Endodermal cell (in vitro differentiated cells): ENCODE results near the gene NUP50. TPM values are rescaled to one million over a fixed set of nuclear protein-coding genes. Genes with fewer than 3 reads are reported as not detected.

Source experiments
- DNase-seq: peaks from one replicate; pipeline ENCODE4 v3.0.0-alpha.2; 2017
- H3K27ac ChIP-seq: 2 replicates; pipeline ENCODE4 v1.5.1; 2013; ENCODE audit warnings: mild to moderate bottlenecking, low read depth, low read length, moderate library complexity
- H3K27me3 ChIP-seq: 2 replicates; pipeline ENCODE4 v1.6.1; 2013; ENCODE audit warnings: mild to moderate bottlenecking, low read length, moderate library complexity; ENCODE audit not compliant: insufficient read depth, control insufficient read depth, poor library complexity, severe bottlenecking
- H3K36me3 ChIP-seq: 2 replicates; pipeline ENCODE4 v1.7.0; 2013; ENCODE audit warnings: mild to moderate bottlenecking, low read length, moderate library complexity; ENCODE audit not compliant: control insufficient read depth, insufficient read depth
- H3K4me1 ChIP-seq: one replicate; pipeline ENCODE4 v1.7.0; 2013; ENCODE audit warnings: low read length; ENCODE audit not compliant: control insufficient read depth, insufficient read depth
- H3K4me3 ChIP-seq: 2 replicates; pipeline ENCODE4 v1.5.1; 2013; ENCODE audit warnings: mild to moderate bottlenecking, low read length, moderate library complexity
- H3K9ac ChIP-seq: 2 replicates; pipeline ENCODE4 v1.6.1; 2013; ENCODE audit warnings: mild to moderate bottlenecking, low read length, moderate library complexity; ENCODE audit not compliant: poor library complexity, severe bottlenecking; ENCODE audit errors: extremely low read depth
- H3K9me3 ChIP-seq: 2 replicates; pipeline ENCODE4 v1.6.1; 2013; ENCODE audit warnings: mild to moderate bottlenecking, low read length, moderate library complexity; ENCODE audit not compliant: control insufficient read depth
- H3K27ac Mint-ChIP-seq: 2 replicates; pipeline ENCODE4 v1.8.0; 2020; ENCODE audit warnings: mixed read lengths
- H3K27me3 Mint-ChIP-seq: 2 replicates; pipeline ENCODE4 v1.8.0; 2021; ENCODE audit warnings: mild to moderate bottlenecking, mixed read lengths; ENCODE audit not compliant: insufficient read depth
- H3K36me3 Mint-ChIP-seq: 2 replicates; pipeline ENCODE4 v1.8.0; 2020; ENCODE audit warnings: low read depth, mixed read lengths
- H3K4me1 Mint-ChIP-seq: 2 replicates; pipeline ENCODE4 v1.8.0; 2020; ENCODE audit warnings: mixed read lengths
- H3K4me3 Mint-ChIP-seq: 2 replicates; pipeline ENCODE4 v1.8.0; 2020; ENCODE audit warnings: mild to moderate bottlenecking, moderate library complexity, mixed read lengths
- H3K9me3 Mint-ChIP-seq: 2 replicates; pipeline ENCODE4 v1.8.0; 2020; ENCODE audit warnings: mild to moderate bottlenecking, mixed read lengths
- WGBS, 2 experiments: methylation state at CpG; one replicate each; pipeline versions ENCODE4 v1.1.5 to v1.1.7; 2013; ENCODE audit warnings: missing lambda C conversion rate in 2 of 2, mixed read lengths in 1 of 2; ENCODE audit not compliant: insufficient coverage in 1 of 2, insufficient read length in 1 of 2; 5-methylcytosine and 5-hydroxymethylcytosine counted together
- total RNA-seq, 2 donors: library from RNA; stranded (reverse); fragmentation: NEBNext Ultra II Directional in 1 of 2; extraction: Animal tissue kit (Norgen Biotek cat#: 25700) in 1 of 2; gene quantifications; 2 replicates in 1 of 2; 3 replicates in 1 of 2; pipeline ENCODE4 v1.2.1, GENCODE V29; 2021
- TF ChIP-seq, protein P1 (sequence below): fragments of 200-600 bp; sonication (generic); conservative IDR thresholded peaks from 2 replicates; pipeline ENCODE4 v1.5.0; 2021; ENCODE audit warnings: antibody characterized with exemption, mild to moderate bottlenecking

NUP50 gene
- total RNA-seq, 2 donors from 2014 or later: 101 to 115 TPM

DNA sequence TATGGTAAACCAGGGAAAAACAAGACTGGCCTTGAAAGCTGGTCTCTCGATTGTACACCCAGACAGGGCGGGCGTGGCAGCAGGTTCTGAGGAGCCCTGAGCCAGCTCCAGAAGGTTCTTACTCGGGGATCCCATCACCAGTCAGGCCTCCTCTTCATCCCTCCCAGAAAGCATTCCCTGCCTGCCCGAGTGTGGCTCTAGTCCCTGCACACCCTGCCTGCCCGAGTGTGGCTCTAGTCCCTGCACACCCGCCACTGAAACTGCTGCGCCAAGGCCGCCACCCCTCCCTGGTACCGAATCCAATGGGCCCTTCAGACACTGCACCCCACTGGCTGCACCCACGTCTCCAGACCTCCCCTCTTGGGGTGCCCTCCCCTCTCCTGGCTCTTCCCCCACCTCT, 46.9 kb downstream of the NUP50 start:
- H3K9me3 Mint-ChIP-seq: no peaks in the 10 kb centered on the region

DNA sequence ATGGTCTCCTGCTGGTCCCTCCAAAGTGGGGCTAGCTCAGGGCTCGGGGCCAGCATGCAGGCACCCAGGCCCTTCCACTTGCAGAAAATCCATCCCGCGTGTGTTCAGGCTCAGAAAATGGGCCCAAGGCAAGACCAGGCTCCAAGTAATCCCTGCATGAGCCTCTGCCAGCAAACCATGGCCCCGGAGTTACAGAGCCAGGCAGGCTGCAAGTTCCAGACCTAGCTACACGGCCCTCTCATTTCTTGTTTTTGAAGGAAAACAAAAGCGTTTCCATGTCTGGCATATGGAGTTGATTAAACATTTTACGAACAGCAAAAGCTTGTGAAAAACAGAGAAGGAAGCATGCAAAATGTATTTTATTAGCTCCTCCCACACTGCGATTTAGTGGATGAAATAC, 47.3 kb downstream of the NUP50 start:
- H3K27me3 ChIP-seq: no peaks in the 10 kb centered on the region
- no peaks in the 10 kb centered on the region for H3K9me3 ChIP-seq
- WGBS, 2 experiments: 93 to 99% methylated on average over 8 of the region's 8 CpGs
- Mint-ChIP-seq H3K9me3 (no peaks in the 10 kb centered on the region), H3K27me3 (no peaks in the 10 kb centered on the region), H3K36me3 (peaks cover 1% of the 10 kb centered on the region), H3K27ac (no peak overlapping the region), H3K4me1 (peaks cover 14% of the 10 kb centered on the region), H3K4me3 (no peak overlapping the region)
- H3K27ac ChIP-seq: no peak overlapping the region
- DNase-seq: no peak
- H3K4me1 ChIP-seq: peaks cover 9% of the 10 kb centered on the region
- no peaks in the 10 kb centered on the region for H3K36me3 ChIP-seq
- TF ChIP-seq, protein P1, sequence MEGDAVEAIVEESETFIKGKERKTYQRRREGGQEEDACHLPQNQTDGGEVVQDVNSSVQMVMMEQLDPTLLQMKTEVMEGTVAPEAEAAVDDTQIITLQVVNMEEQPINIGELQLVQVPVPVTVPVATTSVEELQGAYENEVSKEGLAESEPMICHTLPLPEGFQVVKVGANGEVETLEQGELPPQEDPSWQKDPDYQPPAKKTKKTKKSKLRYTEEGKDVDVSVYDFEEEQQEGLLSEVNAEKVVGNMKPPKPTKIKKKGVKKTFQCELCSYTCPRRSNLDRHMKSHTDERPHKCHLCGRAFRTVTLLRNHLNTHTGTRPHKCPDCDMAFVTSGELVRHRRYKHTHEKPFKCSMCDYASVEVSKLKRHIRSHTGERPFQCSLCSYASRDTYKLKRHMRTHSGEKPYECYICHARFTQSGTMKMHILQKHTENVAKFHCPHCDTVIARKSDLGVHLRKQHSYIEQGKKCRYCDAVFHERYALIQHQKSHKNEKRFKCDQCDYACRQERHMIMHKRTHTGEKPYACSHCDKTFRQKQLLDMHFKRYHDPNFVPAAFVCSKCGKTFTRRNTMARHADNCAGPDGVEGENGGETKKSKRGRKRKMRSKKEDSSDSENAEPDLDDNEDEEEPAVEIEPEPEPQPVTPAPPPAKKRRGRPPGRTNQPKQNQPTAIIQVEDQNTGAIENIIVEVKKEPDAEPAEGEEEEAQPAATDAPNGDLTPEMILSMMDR: no peak
- no peak overlapping the region for H3K9ac ChIP-seq
- H3K4me3 ChIP-seq: no peak overlapping the region

More for the DNA sequence above, 46.9 kb downstream of the NUP50 start:
- Histone ChIP-seq H3K4me1 (peaks cover 9% of the 10 kb centered on the region), H3K4me3 (no peak overlapping the region), H3K36me3 (no peaks in the 10 kb centered on the region), H3K9ac (no peak overlapping the region), H3K27me3 (no peaks in the 10 kb centered on the region), H3K27ac (no peak overlapping the region), H3K9me3 (no peaks in the 10 kb centered on the region)
- Mint-ChIP-seq H3K4me1 (peaks cover 14% of the 10 kb centered on the region), H3K27ac (no peak overlapping the region), H3K36me3 (peaks cover 5% of the 10 kb centered on the region), H3K27me3 (no peaks in the 10 kb centered on the region), H3K4me3 (no peak overlapping the region)
- no peak for DNase-seq
- 91% methylated on average over 10 to 11 of the region's 11 CpGs for WGBS, 2 experiments
- TF ChIP-seq, protein P1: no peak

DNA sequence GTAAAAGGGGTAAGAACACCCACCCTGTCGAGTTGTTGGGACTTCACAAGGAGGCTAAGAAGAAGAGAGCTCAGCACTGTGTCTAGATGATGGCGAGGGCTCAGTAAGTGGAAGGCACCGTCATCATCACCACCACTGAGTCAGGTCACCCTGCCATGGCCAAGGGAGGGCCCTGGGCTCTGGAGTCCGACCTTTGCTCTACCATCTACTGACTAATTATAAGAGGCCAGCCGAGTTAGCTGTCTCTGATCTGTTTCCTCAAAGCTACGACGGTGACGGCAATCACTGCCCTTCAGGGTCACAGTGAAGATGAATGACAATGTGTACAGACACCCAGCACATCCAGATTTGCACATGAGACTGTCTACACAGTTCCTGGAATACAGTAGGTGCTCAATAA, 47.7 kb downstream of the NUP50 start:
- H3K27ac Mint-ChIP-seq: no peak overlapping the region
- H3K27ac ChIP-seq: no peak overlapping the region
- peaks cover 14% of the 10 kb centered on the region for H3K4me1 Mint-ChIP-seq
- no peaks in the 10 kb centered on the region for H3K36me3 ChIP-seq
- H3K27me3 ChIP-seq: no peaks in the 10 kb centered on the region
- no peak for DNase-seq
- WGBS, 2 experiments: 94 to 100% methylated on average over 5 to 8 of the region's 8 CpGs
- TF ChIP-seq, protein P1: no peak
- H3K9me3 Mint-ChIP-seq: no peaks in the 10 kb centered on the region
- H3K4me3 Mint-ChIP-seq: no peak overlapping the region
- H3K9ac ChIP-seq: no peak overlapping the region
- H3K9me3 ChIP-seq: no peaks in the 10 kb centered on the region
- peaks cover 9% of the 10 kb centered on the region for H3K4me1 ChIP-seq
- no peaks in the 10 kb centered on the region for H3K27me3 Mint-ChIP-seq
- H3K36me3 Mint-ChIP-seq: peaks cover 1% of the 10 kb centered on the region
- H3K4me3 ChIP-seq: no peak overlapping the region
